AG10803 (cell line): ENCODE data around the gene MED27.

Source experiments
- DNase-seq: peaks from one replicate; pipeline ENCODE4 v3.0.0; 2010; ENCODE audit warnings: low read depth
- H3K4me3 ChIP-seq: 2 replicates; pipeline ENCODE4 v1.5.1; 2011; ENCODE audit warnings: mild to moderate bottlenecking, low read length, control low read depth
- CTCF ChIP-seq: conservative IDR thresholded peaks from 2 replicates; pipeline ENCODE4 v1.5.1; 2011; ENCODE audit warnings: mild to moderate bottlenecking, low read length, control low read depth, inconsistent platforms

MED27 gene

GRCh38 chr9:131959887-131960286, 119.8 kb downstream of the MED27 start:
- DNase-seq = no peak
- no peak overlapping the region for H3K4me3 ChIP-seq
- no peak for TF ChIP-seq CTCF

- no peak for DNase-seq
- no peak for TF ChIP-seq CTCF
Observed at GRCh38 chr9:131959056-131959455, 120.6 kb downstream of the MED27 start.

GRCh38 chr9:131954299-131954698, 125.4 kb downstream of the MED27 start:
- no peak for TF ChIP-seq CTCF
- no peak for DNase-seq
- no peak overlapping the region for H3K4me3 ChIP-seq

More at GRCh38 chr9:131959056-131959455, 120.6 kb downstream of the MED27 start:
- no peak overlapping the region for H3K4me3 ChIP-seq

- TF ChIP-seq CTCF = no peak
- DNase-seq = peak; percentile 64
- H3K4me3 ChIP-seq = no peak overlapping the region
Observed at GRCh38 chr9:131951905-131952304, 127.8 kb downstream of the MED27 start.

- H3K4me3 ChIP-seq = no peak overlapping the region
- TF ChIP-seq CTCF = no peak
- DNase-seq = no peak
Observed at GRCh38 chr9:131951155-131951554, 128.5 kb downstream of the MED27 start.

GRCh38 chr9:131950487-131950886, 129.2 kb downstream of the MED27 start:
- TF ChIP-seq CTCF = no peak
- H3K4me3 ChIP-seq = no peak overlapping the region
- no peak for DNase-seq

- no peak for DNase-seq
- TF ChIP-seq CTCF = no peak
- H3K4me3 ChIP-seq = no peak overlapping the region
Observed at GRCh38 chr9:131946180-131946579, 133.5 kb downstream of the MED27 start.
